DMS153 treated with DMSO at 0.1 percent for 48 hours (cell line): ENCODE measurements around the gene PLEK.
"Not testable (repeated sequence)": the region's sequence is repeated elsewhere in the genome, so short reads cannot be mapped to it uniquely, and the experiment has no call there.

Experiments used
- DNase-seq: peaks from one replicate; lab custom pipeline; 2025; ENCODE audit not compliant: unreplicated experiment; lab: John Stamatoyannopoulos, UW

PLEK gene

DNA sequence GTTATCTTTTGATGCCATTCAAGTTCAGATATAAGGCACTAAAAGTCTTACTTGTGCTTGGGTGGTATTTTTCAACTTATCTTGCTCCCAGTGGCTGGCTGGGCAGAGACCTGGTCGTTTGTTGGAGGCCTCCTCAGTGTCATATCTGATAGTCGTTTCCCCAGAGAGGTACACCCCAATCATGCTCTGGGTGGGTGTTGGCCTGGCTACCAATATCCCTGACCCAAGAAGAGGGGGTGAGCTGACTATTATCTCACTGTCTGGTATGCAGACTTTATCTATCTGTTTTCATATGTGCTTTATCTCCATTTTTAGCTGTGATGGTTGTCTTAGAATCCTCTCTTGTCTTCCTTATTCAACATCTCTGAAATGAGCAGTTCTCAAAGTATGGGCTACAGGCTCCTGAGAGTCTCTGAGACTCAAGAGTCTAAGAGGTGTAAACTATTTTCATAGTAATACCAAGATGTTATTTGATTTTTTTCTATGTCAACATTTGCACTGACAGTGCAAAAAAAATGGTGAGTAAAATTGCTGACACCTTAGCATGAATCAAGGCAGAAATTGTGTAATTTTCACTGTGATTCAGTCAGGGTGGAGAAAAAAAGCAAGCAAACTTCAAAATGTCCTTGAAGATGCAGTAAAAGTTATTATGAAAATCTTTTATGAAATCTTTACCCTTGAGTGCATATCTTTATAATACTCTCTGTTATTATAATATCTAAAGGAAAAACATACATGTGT lies 12.3 kb upstream of the PLEK start:
- no peak for DNase-seq

- DNase-seq = no peak
Measured at GRCh38 chr2:68356599-68357239, 8.4 kb upstream of the PLEK start.

- peak; percentile 19 for DNase-seq
Measured at GRCh38 chr2:68357605-68358337, 7.3 kb upstream of the PLEK start.

- DNase-seq = no peak
Measured at GRCh38 chr2:68359889-68360288, 5.2 kb upstream of the PLEK start.

DNA sequence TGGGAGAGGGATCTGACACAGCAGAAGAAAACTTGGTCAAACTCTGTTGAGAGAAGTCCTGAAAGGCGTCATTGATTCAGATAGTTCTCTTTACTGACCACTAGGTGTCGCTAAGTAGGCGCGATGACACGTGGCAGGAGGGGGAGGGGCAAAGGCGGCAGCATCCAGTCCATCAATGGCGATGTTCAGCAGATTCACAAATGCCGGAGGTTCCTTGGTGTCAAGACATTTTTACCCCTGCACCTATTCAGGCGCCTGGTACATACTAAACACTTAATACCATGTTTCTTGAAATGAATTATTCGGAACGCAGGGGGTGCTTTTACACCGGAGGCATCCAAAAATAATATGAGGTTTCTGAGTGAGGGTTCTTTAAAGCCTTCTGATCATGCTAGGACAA lies 3.0 kb upstream of the PLEK start:
- DNase-seq = peak; percentile 65

GRCh38 chr2:68362749-68363148 lies 2.3 kb upstream of the PLEK start:
- no peak for DNase-seq

- DNase-seq = no peak
Measured at GRCh38 chr2:68363721-68364120, 1.4 kb upstream of the PLEK start.

GRCh38 chr2:68366083-68366560 lies 1.0 kb downstream of the PLEK start:
- no peak for DNase-seq

GRCh38 chr2:68367953-68368653 lies 3.0 kb downstream of the PLEK start:
- DNase-seq = no peak

DNA sequence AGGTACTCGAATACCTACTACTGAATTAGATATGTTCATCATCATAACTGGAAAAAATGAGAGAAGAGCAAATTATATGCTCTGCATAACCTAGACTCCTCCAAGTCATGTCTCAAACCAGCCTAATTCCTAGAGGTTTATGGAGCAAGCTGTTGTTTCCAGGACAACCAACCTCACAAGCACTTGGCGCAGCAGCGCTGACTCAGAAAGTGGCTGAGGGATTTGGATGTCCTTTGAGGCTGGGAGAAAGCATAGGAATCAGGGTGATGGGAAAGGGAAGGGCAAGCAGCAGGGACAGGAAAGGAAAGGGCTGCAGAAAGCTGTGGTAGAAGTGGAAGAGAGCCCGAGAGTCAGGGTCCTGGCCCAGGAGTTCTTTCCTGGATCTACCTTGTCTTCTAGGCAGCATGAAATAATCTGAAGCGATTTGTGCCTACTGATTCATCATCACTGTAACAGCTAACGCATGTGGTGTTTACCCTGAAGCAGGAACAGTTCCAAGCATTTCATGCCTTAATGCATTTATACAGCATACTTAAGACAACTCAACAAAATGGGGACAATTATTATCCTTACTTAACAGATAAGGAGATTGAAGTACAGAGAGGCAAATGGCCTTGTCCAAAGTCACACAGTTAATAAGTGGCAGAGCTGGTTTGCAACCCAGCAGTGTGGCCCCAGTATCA lies 3.7 kb downstream of the PLEK start:
- no peak for DNase-seq

DNA sequence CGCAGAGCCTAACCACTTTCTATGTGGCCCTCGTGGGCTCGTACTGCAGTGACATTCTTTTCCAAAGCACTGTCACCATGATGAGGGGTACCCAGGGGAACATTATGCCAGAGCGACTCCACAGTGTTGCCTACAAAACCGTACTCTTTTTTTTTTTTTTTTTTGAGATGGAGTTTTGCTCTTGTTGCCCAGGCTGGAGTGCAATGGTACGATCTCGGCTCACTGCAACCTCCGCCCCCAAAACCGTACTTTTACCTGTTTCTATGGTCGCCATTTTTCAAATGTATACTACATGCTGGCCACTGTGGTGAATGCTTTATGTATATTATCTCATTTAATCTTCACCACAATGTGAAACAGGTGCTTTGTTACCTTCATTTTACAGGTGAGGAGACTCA lies 4.3 kb downstream of the PLEK start:
- no peak for DNase-seq

- no peak for DNase-seq
Measured at GRCh38 chr2:68371138-68371537, 6.1 kb downstream of the PLEK start.

GRCh38 chr2:68371581-68371980 lies 6.5 kb downstream of the PLEK start:
- no peak for DNase-seq

DNA sequence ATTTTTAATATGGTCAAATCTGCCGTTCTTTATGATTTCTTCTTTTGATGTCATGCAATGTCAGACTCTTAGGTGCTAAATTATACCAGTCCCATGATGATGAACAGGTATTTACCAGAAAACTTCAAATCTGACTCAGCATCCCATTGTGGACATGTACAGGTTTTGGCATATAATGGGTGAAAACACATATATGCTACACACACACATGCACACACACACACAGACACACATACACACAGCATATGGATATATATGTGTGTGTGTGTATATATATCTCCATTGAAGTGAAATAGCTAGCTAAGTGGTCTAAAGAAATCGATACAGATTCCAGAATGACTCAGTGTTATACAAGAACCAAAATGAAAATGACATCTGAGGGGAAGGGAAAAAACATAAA lies 7.4 kb downstream of the PLEK start:
- DNase-seq = no peak

GRCh38 chr2:68374184-68374583 lies 9.1 kb downstream of the PLEK start:
- DNase-seq = no peak

DNA sequence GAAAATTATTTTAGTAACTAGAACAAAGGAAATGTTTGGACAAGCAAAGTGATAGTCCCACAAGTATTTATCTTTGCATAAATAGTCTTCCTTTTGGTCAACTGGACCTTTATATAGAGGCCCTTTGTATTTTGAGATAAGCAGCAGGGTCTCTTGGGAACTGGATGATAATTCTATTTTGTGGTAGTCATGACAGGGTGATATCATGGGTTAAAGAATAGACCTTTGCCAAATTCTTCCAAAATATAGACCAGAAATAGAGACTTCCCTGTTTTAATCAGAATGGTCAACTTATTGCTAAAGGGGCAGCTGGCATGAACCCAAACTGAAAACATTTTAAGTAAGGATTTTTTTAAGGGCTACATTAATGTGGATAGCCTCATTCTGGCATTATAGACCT lies 10.5 kb downstream of the PLEK start:
- no peak for DNase-seq

DNA sequence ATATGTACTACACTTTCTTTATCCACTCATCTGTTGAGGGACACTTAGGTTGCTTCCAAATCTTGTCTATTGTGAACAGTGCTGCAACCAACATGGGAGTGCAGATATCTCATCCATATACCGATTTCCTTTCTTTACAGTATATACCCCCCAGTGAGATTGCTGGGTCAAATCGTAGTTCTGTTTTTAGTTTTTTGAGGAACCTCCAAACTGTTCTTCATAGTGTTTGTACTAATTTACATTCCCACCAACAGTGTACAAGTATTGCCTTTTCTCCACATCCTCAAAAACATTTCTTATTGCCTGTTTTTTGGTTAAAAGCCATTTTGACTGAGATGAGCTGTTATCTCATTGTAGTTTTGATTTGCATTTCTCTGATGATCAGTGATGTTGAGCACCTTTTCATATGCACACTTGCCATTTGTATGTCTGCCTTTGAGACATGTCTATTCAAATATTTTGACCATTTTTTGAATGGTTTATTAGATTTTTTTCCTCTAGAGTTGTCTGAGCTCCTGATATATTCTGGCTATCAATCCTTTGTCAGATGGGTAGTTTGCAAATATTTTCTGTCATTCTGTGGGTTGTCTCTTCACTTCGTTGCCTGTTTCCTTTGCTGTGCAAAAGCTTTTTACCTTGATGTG lies 12.2 kb downstream of the PLEK start:
- no peak for DNase-seq

- not testable (repeated sequence) for DNase-seq
Measured at GRCh38 chr2:68378779-68379178, 13.7 kb downstream of the PLEK start.

- no peak for DNase-seq
Measured at GRCh38 chr2:68379184-68379708, 14.2 kb downstream of the PLEK start.

DNA sequence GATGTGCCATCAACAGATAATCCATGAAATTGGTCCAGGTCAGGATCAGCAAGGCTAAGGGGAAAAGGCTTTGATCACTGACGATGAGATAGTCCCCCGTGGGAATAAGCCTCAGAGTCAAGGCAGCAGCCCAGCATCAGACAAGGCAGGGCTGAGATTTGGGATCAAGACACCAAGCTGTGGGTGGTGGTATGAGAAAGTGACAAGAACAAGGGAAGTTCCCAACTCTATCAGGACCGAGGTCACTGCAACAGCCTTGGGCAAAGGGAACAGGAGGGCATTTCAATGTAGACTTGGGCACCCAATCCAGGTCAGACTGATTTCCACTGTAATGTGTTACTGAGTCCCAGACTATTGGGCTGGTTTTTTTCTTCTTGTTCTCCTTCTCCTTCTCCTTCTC lies 18.7 kb downstream of the PLEK start:
- no peak for DNase-seq
